ENCODE data around the gene INSR. TPM values are rescaled to one million over a fixed set of nuclear protein-coding genes. Genes with fewer than 3 reads are reported as not detected.

INSR gene
- total RNA-seq, 1 donor from 2014 or later, result 32.5 TPM

GRCh38 chr19:7088999-7089398 is 205.2 kb downstream of the INSR start:
- H3K36me3 Mint-ChIP-seq (ENCODE audit: low read depth), result peaks cover 26% of the 10 kb centered on the region
- H3K4me1 Mint-ChIP-seq (ENCODE audit: low read depth), result no peaks in the 10 kb centered on the region
- H3K27me3 Mint-ChIP-seq (ENCODE audit: low read depth), result no peaks in the 10 kb centered on the region
- H3K4me3 Mint-ChIP-seq (ENCODE audit: unreplicated experiment), result no peak overlapping the region
- DNase-seq (ENCODE audit: low spot score), result no peak
- peaks cover 45% of the 10 kb centered on the region for H3K9me3 Mint-ChIP-seq (ENCODE audit: low read depth)
- TF ChIP-seq CTCF (IDR thresholded peaks at IDR 0.05), result no peak
- no peak overlapping the region for H3K27ac Mint-ChIP-seq (ENCODE audit: unreplicated experiment)

- no peak overlapping the region for H3K27ac Mint-ChIP-seq (ENCODE audit: unreplicated experiment)
- no peak for DNase-seq (ENCODE audit: low spot score)
- TF ChIP-seq CTCF (IDR thresholded peaks at IDR 0.05), result no peak
- no peaks in the 10 kb centered on the region for H3K4me1 Mint-ChIP-seq (ENCODE audit: low read depth)
- H3K4me3 Mint-ChIP-seq (ENCODE audit: unreplicated experiment), result no peak overlapping the region
- H3K27me3 Mint-ChIP-seq (ENCODE audit: low read depth), result no peaks in the 10 kb centered on the region
- peaks cover 71% of the 10 kb centered on the region for H3K36me3 Mint-ChIP-seq (ENCODE audit: low read depth)
- peaks cover 57% of the 10 kb centered on the region for H3K9me3 Mint-ChIP-seq (ENCODE audit: low read depth)
These were observed 210.9 kb downstream of the INSR start for GRCh38 chr19:7083076-7083956.

- peaks cover 84% of the 10 kb centered on the region for H3K36me3 Mint-ChIP-seq (ENCODE audit: low read depth)
- H3K9me3 Mint-ChIP-seq (ENCODE audit: low read depth), result peaks cover 52% of the 10 kb centered on the region
- H3K27ac Mint-ChIP-seq (ENCODE audit: unreplicated experiment), result no peak overlapping the region
- no peak for DNase-seq (ENCODE audit: low spot score)
- no peaks in the 10 kb centered on the region for H3K4me1 Mint-ChIP-seq (ENCODE audit: low read depth)
- TF ChIP-seq CTCF (IDR thresholded peaks at IDR 0.05), result no peak
- H3K4me3 Mint-ChIP-seq (ENCODE audit: unreplicated experiment), result no peak overlapping the region
- no peaks in the 10 kb centered on the region for H3K27me3 Mint-ChIP-seq (ENCODE audit: low read depth)
These were observed 216.2 kb downstream of the INSR start for GRCh38 chr19:7078008-7078407.

GRCh38 chr19:7076151-7076550 is 218.1 kb downstream of the INSR start:
- H3K9me3 Mint-ChIP-seq (ENCODE audit: low read depth), result peaks cover 37% of the 10 kb centered on the region
- no peak overlapping the region for H3K4me3 Mint-ChIP-seq (ENCODE audit: unreplicated experiment)
- no peak for TF ChIP-seq CTCF (IDR thresholded peaks at IDR 0.05)
- H3K27ac Mint-ChIP-seq (ENCODE audit: unreplicated experiment), result no peak overlapping the region
- DNase-seq (ENCODE audit: low spot score), result no peak
- H3K27me3 Mint-ChIP-seq (ENCODE audit: low read depth), result no peaks in the 10 kb centered on the region
- peaks cover 76% of the 10 kb centered on the region for H3K36me3 Mint-ChIP-seq (ENCODE audit: low read depth)
- H3K4me1 Mint-ChIP-seq (ENCODE audit: low read depth), result peaks cover 3% of the 10 kb centered on the region

- Mint-ChIP-seq H3K36me3 (ENCODE audit: low read depth) (peaks cover 65% of the 10 kb centered on the region), H3K4me3 (ENCODE audit: unreplicated experiment) (no peak overlapping the region), H3K4me1 (ENCODE audit: low read depth) (peaks cover 7% of the 10 kb centered on the region), H3K9me3 (ENCODE audit: low read depth) (peaks cover 29% of the 10 kb centered on the region), H3K27me3 (ENCODE audit: low read depth) (no peaks in the 10 kb centered on the region), H3K27ac (ENCODE audit: unreplicated experiment) (no peak overlapping the region)
- no peak for TF ChIP-seq CTCF (IDR thresholded peaks at IDR 0.05)
- no peak for DNase-seq (ENCODE audit: low spot score)
These were observed 219.4 kb downstream of the INSR start for GRCh38 chr19:7074705-7075282.
